ENCODE measurements around the gene CHD5.

CHD5 gene

DNA sequence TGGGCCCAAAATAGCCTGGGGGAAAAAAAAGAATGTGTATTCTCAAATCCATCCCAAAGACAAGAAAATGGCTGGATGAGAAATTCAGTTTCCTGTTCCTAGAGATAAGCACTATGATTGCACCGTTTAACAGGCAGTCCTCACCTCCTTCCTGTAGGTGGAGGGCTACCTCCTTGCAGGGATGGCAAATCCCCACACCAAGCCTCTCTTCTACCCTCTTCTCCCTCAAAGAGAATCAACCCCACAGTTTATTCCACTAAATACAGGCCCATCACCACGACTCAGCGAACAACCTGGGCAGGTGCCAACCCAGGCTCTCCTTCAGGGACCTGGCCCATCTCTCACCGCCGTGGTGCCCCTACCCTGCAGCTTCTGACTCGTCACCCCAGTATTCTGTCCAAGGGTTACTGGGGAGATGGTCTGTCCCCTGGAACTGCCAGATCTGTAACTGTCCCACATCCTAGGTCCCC, 3.4 kb upstream of the CHD5 start:
- peaks cover 5% of the 10 kb centered on the region; the same call in 1 of the 2 replicates for H3K4me1 ChIP-seq (ENCODE audit: control insufficient read depth, insufficient read depth, low read length)
- no peak overlapping the region for H3K27ac ChIP-seq (ENCODE audit: low read length)
- peaks cover 6% of the 10 kb centered on the region; the same call in 1 of the 2 replicates for H3K36me3 ChIP-seq (ENCODE audit: control insufficient read depth, insufficient read depth, low read length)
- H3K27me3 ChIP-seq (ENCODE audit: control insufficient read depth, insufficient read depth, low read length): peaks cover 6% of the 10 kb centered on the region
- WGBS (ENCODE audit: insufficient coverage, insufficient read length): no CpG with 5 or more reads among the region's 6 CpGs
- no peaks in the 10 kb centered on the region for H3K9me3 ChIP-seq (ENCODE audit: control insufficient read depth, insufficient read depth, low read length)
- no peak for DNase-seq (ENCODE audit: low read depth, low spot score)
- no peak overlapping the region for H3K4me3 ChIP-seq (ENCODE audit: low read length)

DNA sequence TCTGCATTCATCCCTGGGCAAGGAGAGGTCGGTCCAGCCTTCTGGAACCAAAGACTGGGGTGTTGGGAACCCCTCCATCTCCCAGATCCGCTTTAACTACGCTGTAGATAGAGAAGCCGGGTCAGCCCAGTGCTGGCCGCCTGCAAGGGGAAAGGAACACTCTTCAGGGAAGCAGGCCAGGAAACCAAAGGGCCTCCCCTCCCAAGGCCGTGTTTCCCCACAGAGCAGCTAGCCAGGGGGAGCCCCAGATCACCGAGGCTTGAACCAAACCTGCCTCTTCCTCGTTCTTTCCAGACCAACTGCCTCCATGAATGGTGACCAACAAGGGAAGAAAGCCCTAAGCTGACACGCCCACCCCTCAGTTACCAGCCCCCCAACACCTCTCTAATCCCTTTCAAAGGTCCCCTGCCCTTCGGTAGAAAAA, 1.2 kb upstream of the CHD5 start:
- Histone ChIP-seq H3K4me1 (ENCODE audit: control insufficient read depth, insufficient read depth, low read length) (peaks cover 5% of the 10 kb centered on the region; the same call in 1 of the 2 replicates), H3K9me3 (ENCODE audit: control insufficient read depth, insufficient read depth, low read length) (no peaks in the 10 kb centered on the region), H3K36me3 (ENCODE audit: control insufficient read depth, insufficient read depth, low read length) (peaks cover 4% of the 10 kb centered on the region; the same call in 1 of the 2 replicates), H3K27me3 (ENCODE audit: control insufficient read depth, insufficient read depth, low read length) (peaks cover 17% of the 10 kb centered on the region), H3K4me3 (ENCODE audit: low read length) (no peak overlapping the region), H3K27ac (ENCODE audit: low read length) (no peak overlapping the region)
- WGBS (ENCODE audit: insufficient coverage, insufficient read length): no CpG with 5 or more reads among the region's 10 CpGs
- no peak for DNase-seq (ENCODE audit: low read depth, low spot score)

DNA sequence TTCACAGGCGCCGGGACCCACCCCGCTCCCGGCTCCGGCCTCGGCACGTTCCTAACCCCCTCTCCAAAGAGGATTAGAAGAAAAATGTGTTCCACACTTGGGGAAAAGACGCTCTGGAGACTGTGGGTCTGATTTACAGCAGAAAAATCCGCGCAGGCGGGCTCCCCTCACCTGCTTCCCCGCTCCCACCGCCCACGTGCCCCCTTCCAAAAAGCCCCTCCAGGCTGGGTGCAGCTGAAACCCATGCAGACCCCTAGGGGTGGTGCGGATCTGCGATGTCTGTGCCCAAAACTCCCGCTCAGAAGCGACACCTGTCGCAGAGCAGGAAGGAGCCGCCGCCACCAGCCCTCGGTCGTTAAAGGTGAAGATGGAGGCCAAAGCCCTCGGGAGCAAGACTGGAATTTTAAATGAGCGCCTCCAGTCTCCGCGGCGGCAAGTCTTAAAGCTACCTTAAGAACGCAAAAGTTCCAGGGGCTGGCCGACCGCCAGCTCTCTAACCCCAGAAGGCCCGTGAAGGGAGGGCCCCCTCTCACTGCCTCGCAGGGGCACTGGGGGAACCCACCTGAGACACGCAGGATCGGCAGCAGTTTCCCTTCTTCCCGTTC, 688 bp upstream of the CHD5 start:
- Histone ChIP-seq H3K36me3 (ENCODE audit: control insufficient read depth, insufficient read depth, low read length) (peaks cover 4% of the 10 kb centered on the region; the same call in 1 of the 2 replicates), H3K4me1 (ENCODE audit: control insufficient read depth, insufficient read depth, low read length) (peaks cover 5% of the 10 kb centered on the region; the same call in 1 of the 2 replicates), H3K4me3 (ENCODE audit: low read length) (no peak overlapping the region; the same call in 1 of the 2 replicates), H3K27me3 (ENCODE audit: control insufficient read depth, insufficient read depth, low read length) (peaks cover 17% of the 10 kb centered on the region), H3K27ac (ENCODE audit: low read length) (no peak overlapping the region), H3K9me3 (ENCODE audit: control insufficient read depth, insufficient read depth, low read length) (no peaks in the 10 kb centered on the region)
- DNase-seq (ENCODE audit: low read depth, low spot score): no peak
- no CpG with 5 or more reads among the region's 36 CpGs for WGBS (ENCODE audit: insufficient coverage, insufficient read length)

- no peak for DNase-seq (ENCODE audit: low read depth, low spot score)
- Histone ChIP-seq H3K27ac (ENCODE audit: low read length) (no peak overlapping the region), H3K9me3 (ENCODE audit: control insufficient read depth, insufficient read depth, low read length) (no peaks in the 10 kb centered on the region), H3K27me3 (ENCODE audit: control insufficient read depth, insufficient read depth, low read length) (peaks cover 17% of the 10 kb centered on the region), H3K4me3 (ENCODE audit: low read length) (peak overlapping the region; percentile 43; the same call in 1 of the 2 replicates), H3K36me3 (ENCODE audit: control insufficient read depth, insufficient read depth, low read length) (no peaks in the 10 kb centered on the region), H3K4me1 (ENCODE audit: control insufficient read depth, insufficient read depth, low read length) (peaks cover 1% of the 10 kb centered on the region; the same call in 1 of the 2 replicates)
- no CpG with 5 or more reads among the region's 92 CpGs for WGBS (ENCODE audit: insufficient coverage, insufficient read length)
Measured at GRCh38 chr1:6179564-6180175, 451 bp downstream of the CHD5 start.

- H3K27me3 ChIP-seq (ENCODE audit: control insufficient read depth, insufficient read depth, low read length): peaks cover 17% of the 10 kb centered on the region
Measured at GRCh38 chr1:6178751-6179563, 1.2 kb downstream of the CHD5 start.

DNA sequence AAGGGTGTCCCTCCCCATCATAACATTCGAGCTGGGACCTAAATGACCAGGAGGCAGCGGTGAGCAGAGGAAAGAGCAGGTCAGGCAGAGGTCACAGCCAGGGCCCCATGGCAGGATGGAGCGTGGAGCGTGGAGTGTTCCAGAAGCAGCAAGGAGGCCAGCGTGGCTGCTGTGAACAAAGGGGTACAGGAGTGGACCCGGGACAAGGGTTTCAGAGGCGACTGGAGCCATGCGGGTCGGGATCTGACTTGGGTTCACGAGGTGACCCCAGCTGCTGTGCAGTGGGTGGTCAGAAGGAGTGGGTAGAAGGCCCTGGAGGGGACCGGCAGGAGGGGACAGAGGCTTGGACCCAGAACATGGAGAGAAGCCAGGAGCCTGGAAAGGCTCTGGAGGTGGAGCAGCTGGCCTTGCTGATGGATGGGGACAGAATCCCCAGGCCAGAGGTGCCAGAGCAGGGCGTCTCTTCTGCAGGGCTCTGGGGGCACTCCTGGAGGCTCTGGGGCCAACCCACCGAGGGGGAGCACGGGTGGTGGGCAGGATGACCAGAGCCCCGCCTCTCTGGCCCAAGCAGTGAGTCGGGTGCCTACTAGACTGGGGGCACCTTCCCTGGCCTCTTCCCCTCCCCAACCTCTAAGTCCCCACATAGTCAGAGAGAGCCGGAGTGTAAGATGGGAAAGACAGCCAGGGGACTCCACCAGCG, 2.3 kb downstream of the CHD5 start:
- no peak overlapping the region for H3K27ac ChIP-seq (ENCODE audit: low read length)

More at GRCh38 chr1:6178751-6179563, 1.2 kb downstream of the CHD5 start:
- no peaks in the 10 kb centered on the region for H3K36me3 ChIP-seq (ENCODE audit: control insufficient read depth, insufficient read depth, low read length)
- no CpG with 5 or more reads among the region's 51 CpGs for WGBS (ENCODE audit: insufficient coverage, insufficient read length)
- peak overlapping the region; percentile 12; the same call in 1 of the 2 replicates for H3K4me3 ChIP-seq (ENCODE audit: low read length)
- H3K4me1 ChIP-seq (ENCODE audit: control insufficient read depth, insufficient read depth, low read length): peaks cover 1% of the 10 kb centered on the region; the same call in 1 of the 2 replicates
- H3K27ac ChIP-seq (ENCODE audit: low read length): no peak overlapping the region
- H3K9me3 ChIP-seq (ENCODE audit: control insufficient read depth, insufficient read depth, low read length): no peaks in the 10 kb centered on the region
- no peak for DNase-seq (ENCODE audit: low read depth, low spot score)

GRCh38 chr1:6176779-6177178, 3.3 kb downstream of the CHD5 start:
- WGBS (ENCODE audit: insufficient coverage, insufficient read length): no CpG with 5 or more reads among the region's 5 CpGs
- Histone ChIP-seq H3K27me3 (ENCODE audit: control insufficient read depth, insufficient read depth, low read length) (peaks cover 17% of the 10 kb centered on the region), H3K4me1 (ENCODE audit: control insufficient read depth, insufficient read depth, low read length) (peaks cover 1% of the 10 kb centered on the region; the same call in 1 of the 2 replicates), H3K4me3 (ENCODE audit: low read length) (no peak overlapping the region), H3K27ac (ENCODE audit: low read length) (no peak overlapping the region), H3K36me3 (ENCODE audit: control insufficient read depth, insufficient read depth, low read length) (no peaks in the 10 kb centered on the region), H3K9me3 (ENCODE audit: control insufficient read depth, insufficient read depth, low read length) (no peaks in the 10 kb centered on the region)
- DNase-seq (ENCODE audit: low read depth, low spot score): no peak

More for the DNA sequence above, 2.3 kb downstream of the CHD5 start:
- no peak for DNase-seq (ENCODE audit: low read depth, low spot score)
- no peaks in the 10 kb centered on the region for H3K9me3 ChIP-seq (ENCODE audit: control insufficient read depth, insufficient read depth, low read length)
- WGBS (ENCODE audit: insufficient coverage, insufficient read length): no CpG with 5 or more reads among the region's 18 CpGs
- peaks cover 1% of the 10 kb centered on the region; the same call in 1 of the 2 replicates for H3K4me1 ChIP-seq (ENCODE audit: control insufficient read depth, insufficient read depth, low read length)
- no peak overlapping the region for H3K4me3 ChIP-seq (ENCODE audit: low read length)
- no peaks in the 10 kb centered on the region for H3K36me3 ChIP-seq (ENCODE audit: control insufficient read depth, insufficient read depth, low read length)
- peaks cover 17% of the 10 kb centered on the region for H3K27me3 ChIP-seq (ENCODE audit: control insufficient read depth, insufficient read depth, low read length)

- no peaks in the 10 kb centered on the region for H3K4me1 ChIP-seq (ENCODE audit: control insufficient read depth, insufficient read depth, low read length)
- H3K27me3 ChIP-seq (ENCODE audit: control insufficient read depth, insufficient read depth, low read length): peaks cover 17% of the 10 kb centered on the region
- H3K36me3 ChIP-seq (ENCODE audit: control insufficient read depth, insufficient read depth, low read length): no peaks in the 10 kb centered on the region
- WGBS (ENCODE audit: insufficient coverage, insufficient read length): 100% methylated on average over 2 of the region's 6 CpGs
- H3K27ac ChIP-seq (ENCODE audit: low read length): no peak overlapping the region
- DNase-seq (ENCODE audit: low read depth, low spot score): no peak
- no peaks in the 10 kb centered on the region for H3K9me3 ChIP-seq (ENCODE audit: control insufficient read depth, insufficient read depth, low read length)
- H3K4me3 ChIP-seq (ENCODE audit: low read length): no peak overlapping the region
Measured at GRCh38 chr1:6175411-6175828, 4.7 kb downstream of the CHD5 start.

GRCh38 chr1:6174621-6175410, 5.3 kb downstream of the CHD5 start:
- peaks cover 17% of the 10 kb centered on the region for H3K27me3 ChIP-seq (ENCODE audit: control insufficient read depth, insufficient read depth, low read length)
- WGBS (ENCODE audit: insufficient coverage, insufficient read length): 100% methylated on average over 5 of the region's 5 CpGs

More at GRCh38 chr1:6174621-6175410, 5.3 kb downstream of the CHD5 start:
- Histone ChIP-seq H3K9me3 (ENCODE audit: control insufficient read depth, insufficient read depth, low read length) (no peaks in the 10 kb centered on the region), H3K4me3 (ENCODE audit: low read length) (no peak overlapping the region), H3K4me1 (ENCODE audit: control insufficient read depth, insufficient read depth, low read length) (no peaks in the 10 kb centered on the region), H3K36me3 (ENCODE audit: control insufficient read depth, insufficient read depth, low read length) (no peaks in the 10 kb centered on the region), H3K27ac (ENCODE audit: low read length) (no peak overlapping the region)
- DNase-seq (ENCODE audit: low read depth, low spot score): no peak

All from iPS DF 6.9 (cell line).